Ovary (tissue), 3 donors: ENCODE measurements around the gene REM2.
"Not testable (repeated sequence)": the region's sequence is repeated elsewhere in the genome, so short reads cannot be mapped to it uniquely, and the experiment has no call there.

ENCODE experiments used
- CTCF ChIP-seq, 3 donors: fragments of 450-650 bp in 2 of 3; fragments of 200-600 bp in 1 of 3; IDR thresholded peaks; one replicate each; pipeline versions ENCODE4 v1.5.1 to v1.8.0; 2016 to 2022; ENCODE audit warnings: antibody characterized with exemption in 3 of 3, mild to moderate bottlenecking in 1 of 3
- EP300 ChIP-seq: sonication (generic); formaldehyde crosslinking; IDR thresholded peaks from one replicate; pipeline ENCODE4 v1.6.1; 2017; ENCODE audit warnings: antibody characterized with exemption
- donor health status: DM: no; HTN: no; CAD: no.

GRCh38 chr14:22852178-22852577 lies 30.8 kb upstream of the REM2 start:
- TF ChIP-seq CTCF (IDR thresholded peaks at IDR 0.05); EP300: not testable (repeated sequence)
